Psoas muscle (tissue), 8 donors: Measurements from ENCODE around the gene AXDND1. TPM values are rescaled to one million over a fixed set of nuclear protein-coding genes. Genes with fewer than 3 reads are reported as not detected.
A peak's percentile ranks its signal among the peaks of the same experiment; 100 is the strongest.
"Not testable (repeated sequence)": the region's sequence is repeated elsewhere in the genome, so short reads cannot be mapped to it uniquely, and the experiment has no call there.

Source experiments
- ATAC-seq, 4 donors: fragments of 200-7000 bp; cut with Tn5 transposase; one replicate each; pipeline ENCODE4 v1.9.1; 2020; ENCODE audit warnings: moderate library complexity in 3 of 4, mild to moderate bottlenecking in 2 of 4
- DNase-seq, 2 donors: peaks; one replicate each; pipeline ENCODE4 v3.0.0-alpha.2; 2020
- H3K27ac ChIP-seq: fragments of 200-600 bp; one replicate; pipeline ENCODE4 v1.8.0; 2022
- H3K27me3 ChIP-seq, 3 donors: fragments of 200-600 bp in 1 of 3; one replicate each; pipeline versions ENCODE4 v1.6.1 to v1.8.0; 2013 to 2022; ENCODE audit warnings: low read length in 2 of 3, mild to moderate bottlenecking in 2 of 3, moderate library complexity in 1 of 3; ENCODE audit not compliant: insufficient read depth in 3 of 3
- H3K36me3 ChIP-seq, 2 donors: fragments of 200-600 bp in 1 of 2; one replicate each; pipeline versions ENCODE4 v1.6.1 to v1.8.0; 2013 to 2022; ENCODE audit warnings: low read depth in 1 of 2, mild to moderate bottlenecking in 1 of 2, moderate library complexity in 1 of 2; ENCODE audit not compliant: insufficient read depth in 1 of 2
- H3K4me1 ChIP-seq: fragments of 200-600 bp; one replicate; pipeline ENCODE4 v1.8.0; 2022
- H3K4me3 ChIP-seq: fragments of 200-600 bp; one replicate; pipeline ENCODE4 v1.8.0; 2022; ENCODE audit warnings: mild to moderate bottlenecking
- H3K9me3 ChIP-seq: fragments of 200-600 bp; one replicate; pipeline ENCODE4 v1.8.0; 2022
- WGBS, 3 donors: extraction: QIAGEN DNeasy Blood & Tissue Kit; methylation state at CpG; one replicate each; pipeline versions ENCODE4 v1.1.6 to v1.1.7; 2013; 5-methylcytosine and 5-hydroxymethylcytosine counted together
- intact Hi-C, 2 donors: fragments of 100-400 bp; cut with DNase I; formaldehyde crosslinking; loops; one replicate each; pipeline versions ENCODE4 v1.11.0 to v1.14.2; 2022
- polyA plus RNA-seq, 3 donors: library from polyadenylated mRNA; stranded (reverse); fragments of 200-250 nt; gene quantifications; one replicate each; pipeline ENCODE4 v1.2.3, GENCODE V29; 2013
- total RNA-seq, 4 donors: library from RNA; stranded (reverse); fragmentation: NEBNext Ultra II Directional in 2 of 4; extraction: Animal tissue kit (Norgen Biotek cat#: 25700) in 2 of 4; gene quantifications; one replicate each; pipeline versions ENCODE4 v1.2.1 to v1.2.4, GENCODE V29; 2021 to 2023
- TF ChIP-seq, protein P1 (sequence below): fragments of 200-600 bp; IDR thresholded peaks from one replicate; pipeline ENCODE4 v1.8.0; 2022; ENCODE audit warnings: antibody characterized with exemption
- donor health status: healthy with polysubstance abuse.
- donor health status: DM: no; HTN: no; CAD: no; lungs with moderate emphysema.
- donor health status: Bipolar disorder and iron deficiency.
- donor health status: healthy.
- donor health status: DM: yes; HTN: yes; CAD: no.
- donor health status: DM: no; HTN: no; CAD: no.
- donor health status: DM: no; HTN: no; CAD: no.
- donor health status: DM: yes; HTN: yes; CAD: no.

Gene AXDND1
- total and polyA plus RNA-seq, 7 donors = 0.09 to 0.18 TPM; not detected in 5

DNA sequence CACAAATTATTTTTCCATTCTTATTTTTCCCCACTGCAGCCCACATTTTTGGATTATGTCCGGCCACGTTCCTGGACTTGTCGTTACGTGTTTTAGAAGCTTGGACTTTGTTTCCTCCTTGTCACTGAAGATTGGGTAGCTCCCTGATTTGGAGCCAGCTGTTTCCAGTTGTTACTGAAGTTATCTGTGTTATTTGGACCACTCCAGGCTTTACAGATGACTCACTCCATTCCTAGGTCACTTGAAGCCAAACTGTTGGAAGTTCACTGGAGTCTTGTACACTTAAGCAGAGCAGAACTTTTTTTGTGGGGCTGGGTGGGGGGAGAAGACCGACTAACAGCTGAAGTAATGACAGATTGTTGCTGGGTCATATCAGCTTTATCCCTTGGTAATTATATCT is 12.2 kb upstream of the AXDND1 start:
- intact Hi-C loops = no loop called here
- no peak for DNase-seq
- H3K27ac ChIP-seq = no peak overlapping the region
- peaks cover 0 to 61% of the 10 kb centered on the region in 2 donors for H3K36me3 ChIP-seq
- H3K4me1 ChIP-seq = no peaks in the 10 kb centered on the region
- TF ChIP-seq, protein P1, sequence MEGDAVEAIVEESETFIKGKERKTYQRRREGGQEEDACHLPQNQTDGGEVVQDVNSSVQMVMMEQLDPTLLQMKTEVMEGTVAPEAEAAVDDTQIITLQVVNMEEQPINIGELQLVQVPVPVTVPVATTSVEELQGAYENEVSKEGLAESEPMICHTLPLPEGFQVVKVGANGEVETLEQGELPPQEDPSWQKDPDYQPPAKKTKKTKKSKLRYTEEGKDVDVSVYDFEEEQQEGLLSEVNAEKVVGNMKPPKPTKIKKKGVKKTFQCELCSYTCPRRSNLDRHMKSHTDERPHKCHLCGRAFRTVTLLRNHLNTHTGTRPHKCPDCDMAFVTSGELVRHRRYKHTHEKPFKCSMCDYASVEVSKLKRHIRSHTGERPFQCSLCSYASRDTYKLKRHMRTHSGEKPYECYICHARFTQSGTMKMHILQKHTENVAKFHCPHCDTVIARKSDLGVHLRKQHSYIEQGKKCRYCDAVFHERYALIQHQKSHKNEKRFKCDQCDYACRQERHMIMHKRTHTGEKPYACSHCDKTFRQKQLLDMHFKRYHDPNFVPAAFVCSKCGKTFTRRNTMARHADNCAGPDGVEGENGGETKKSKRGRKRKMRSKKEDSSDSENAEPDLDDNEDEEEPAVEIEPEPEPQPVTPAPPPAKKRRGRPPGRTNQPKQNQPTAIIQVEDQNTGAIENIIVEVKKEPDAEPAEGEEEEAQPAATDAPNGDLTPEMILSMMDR = no peak
- ATAC-seq = peak in 2 of 4 donors; percentile 59 to 62
- WGBS, 3 donors = 59 to 65% (median 60%) methylated on average over 5 of the region's 5 CpGs
- no peaks in the 10 kb centered on the region for H3K27me3 ChIP-seq
- H3K9me3 ChIP-seq = no peaks in the 10 kb centered on the region
- no peak overlapping the region for H3K4me3 ChIP-seq

DNA sequence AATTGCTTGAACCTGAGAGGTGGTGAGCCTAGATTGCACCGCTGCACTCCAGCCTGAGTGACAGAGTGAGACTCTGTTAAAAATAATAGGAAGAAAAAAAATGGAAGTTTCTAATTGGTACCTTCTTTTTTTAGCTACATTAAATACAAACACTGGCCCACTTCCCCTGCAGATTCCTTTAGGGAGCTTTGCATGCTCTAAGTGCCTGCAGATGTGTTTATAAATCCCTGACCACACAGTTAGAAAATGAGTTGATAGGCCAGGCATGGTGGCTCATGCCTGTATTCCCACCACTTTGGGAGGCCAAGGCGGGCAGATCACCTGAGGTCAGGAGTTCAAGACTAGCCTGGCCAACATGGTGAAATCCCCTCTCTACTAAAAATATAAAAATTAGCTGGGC is 4.1 kb upstream of the AXDND1 start:
- 79 to 88% (median 87%) methylated on average over 2 of the region's 2 CpGs for WGBS, 3 donors
- not testable (repeated sequence) for H3K27me3 ChIP-seq, H3K27ac ChIP-seq, ATAC-seq, H3K9me3 ChIP-seq, DNase-seq, H3K36me3 ChIP-seq, H3K4me3 ChIP-seq, H3K4me1 ChIP-seq
- intact Hi-C loops = loop anchor here in 1 of 2 donors (10.0 kb wide), 1 partner anchor 587 kb away; no protein-coding TSS in a partner anchor

DNA sequence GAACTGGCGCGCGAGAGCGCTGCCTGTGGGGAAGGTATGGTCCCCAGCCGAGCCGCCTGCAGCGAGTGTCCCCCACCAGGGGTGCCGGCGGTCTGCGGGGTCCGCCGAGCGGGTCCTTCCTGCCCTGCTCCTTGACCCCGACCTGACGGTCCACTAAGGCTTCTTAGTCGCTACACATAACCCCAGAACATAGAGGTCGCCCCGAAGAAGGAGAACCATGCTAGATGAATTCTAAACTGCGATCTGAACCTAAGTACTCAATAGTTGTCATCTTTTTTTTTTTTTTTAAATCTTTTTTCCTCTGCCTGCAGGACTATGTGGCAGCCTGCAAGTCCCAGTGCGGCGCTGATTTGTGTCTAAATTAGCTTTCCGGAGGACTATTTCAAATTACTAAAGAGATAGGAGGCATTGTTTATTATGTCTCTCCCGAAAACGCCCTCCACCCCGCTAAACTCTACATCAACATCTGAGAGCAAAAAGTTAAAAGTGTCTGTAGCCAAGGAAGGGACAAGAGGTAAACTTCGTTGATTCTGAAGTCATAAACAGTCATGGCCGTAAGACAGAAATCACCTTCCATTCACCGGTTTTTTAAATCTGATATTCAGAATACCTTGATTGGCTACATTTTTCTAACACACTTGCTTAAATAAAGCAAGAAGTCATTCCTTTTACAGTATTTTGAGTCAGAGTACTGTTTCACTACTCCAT is 476 bp downstream of the AXDND1 start:
- 5 to 7% (median 5%) methylated on average over 28 of the region's 28 CpGs for WGBS, 3 donors
- no peaks in the 10 kb centered on the region for H3K4me1 ChIP-seq
- DNase-seq (no peak), ATAC-seq (no peak)
- H3K27me3 ChIP-seq = no peaks in the 10 kb centered on the region
- peak overlapping the region; percentile 72 for H3K27ac ChIP-seq
- intact Hi-C loops = loop anchor here (2.0 to 10.0 kb wide), 3 partner anchors 74 to 591 kb away; partner anchors contain the start of gene SOAT1 (in 1 of the 2)
- no peaks in the 10 kb centered on the region for H3K9me3 ChIP-seq
- peak overlapping the region; percentile 73 for H3K4me3 ChIP-seq
- TF ChIP-seq, protein P1 = peak; percentile 2
- no peaks in the 10 kb centered on the region for H3K36me3 ChIP-seq

- Histone ChIP-seq H3K9me3 (no peaks in the 10 kb centered on the region), H3K4me3 (no peak overlapping the region), H3K4me1 (no peaks in the 10 kb centered on the region), H3K27ac (no peak overlapping the region), H3K27me3 (no peaks in the 10 kb centered on the region), H3K36me3 (no peaks in the 10 kb centered on the region)
- DNase-seq (no peak), ATAC-seq (peak; percentile 49 to 70 (median 62))
- TF ChIP-seq, protein P1 = peak; percentile 83
- intact Hi-C loops = loop anchor here (2.0 to 10.0 kb wide), 4 partner anchors 78 to 595 kb away; partner anchors contain the start of gene SOAT1 (in 1 of the 2)
- 1 to 7% (median 3%) methylated on average over 4 of the region's 4 CpGs for WGBS, 3 donors
Measured at GRCh38 chr1:179369751-179370341, 4.1 kb downstream of the AXDND1 start.

GRCh38 chr1:179372160-179372559 is 6.4 kb downstream of the AXDND1 start:
- H3K36me3 ChIP-seq = no peaks in the 10 kb centered on the region
- no peaks in the 10 kb centered on the region for H3K27me3 ChIP-seq
- no peak overlapping the region for H3K4me3 ChIP-seq
- no peak overlapping the region for H3K27ac ChIP-seq
- intact Hi-C loops = loop anchor here (5.0 kb wide), 1 partner anchor 120 kb away; no protein-coding TSS in a partner anchor
- H3K9me3 ChIP-seq = no peaks in the 10 kb centered on the region
- DNase-seq (no peak), ATAC-seq (no peak)
- WGBS, 3 donors = 65 to 86% (median 84%) methylated on average over 4 of the region's 4 CpGs
- no peaks in the 10 kb centered on the region for H3K4me1 ChIP-seq
- TF ChIP-seq, protein P1 = no peak
